KMS-11 (cell line): ENCODE results near the gene CH25H.
"Not testable (repeated sequence)": the region's sequence is repeated elsewhere in the genome, so short reads cannot be mapped to it uniquely, and the experiment has no call there.

ENCODE experiments used
- H2AFZ ChIP-seq: fragments of 200-600 bp; sonication (generic); 2 replicates; pipeline ENCODE4 v1.6.1; 2016; ENCODE audit warnings: antibody characterized with exemption, mixed run types, low read depth
- H3K27ac ChIP-seq: fragments of 200-600 bp; sonication (generic); 2 replicates; pipeline ENCODE4 v1.6.1; 2016; ENCODE audit warnings: mild to moderate bottlenecking, mixed run types
- H3K27me3 ChIP-seq: fragments of 200-600 bp; sonication (generic); 2 replicates; pipeline ENCODE4 v1.6.1; 2017; ENCODE audit warnings: mild to moderate bottlenecking, low read depth, mixed run types, moderate library complexity; ENCODE audit not compliant: insufficient read depth
- H3K36me3 ChIP-seq: fragments of 200-600 bp; sonication (generic); 2 replicates; pipeline ENCODE4 v1.6.1; 2017; ENCODE audit warnings: mild to moderate bottlenecking, mixed run types; ENCODE audit not compliant: insufficient read depth
- H3K4me1 ChIP-seq: fragments of 200-600 bp; sonication (generic); 2 replicates; pipeline ENCODE4 v1.6.1; 2016; ENCODE audit warnings: mild to moderate bottlenecking, low read depth, mixed run types; ENCODE audit not compliant: poor library complexity, severe bottlenecking
- H3K4me2 ChIP-seq: fragments of 200-600 bp; sonication (generic); 2 replicates; pipeline ENCODE4 v1.7.0; 2016; ENCODE audit warnings: mild to moderate bottlenecking, mixed run types
- H3K4me3 ChIP-seq: fragments of 200-600 bp; sonication (generic); IDR thresholded peaks from 2 replicates; pipeline ENCODE4 v1.6.1; 2017; ENCODE audit warnings: low read depth, low read length, mixed read lengths; ENCODE audit not compliant: insufficient read depth
- H3K79me2 ChIP-seq: fragments of 200-600 bp; sonication (generic); 2 replicates; pipeline ENCODE4 v1.6.1; 2016; ENCODE audit warnings: low read depth, mixed run types; ENCODE audit not compliant: insufficient read depth
- H3K9ac ChIP-seq: fragments of 200-600 bp; sonication (generic); 2 replicates; pipeline ENCODE4 v1.6.1; 2016; ENCODE audit warnings: mild to moderate bottlenecking, mixed run types
- H4K20me1 ChIP-seq: fragments of 200-600 bp; sonication (generic); 2 replicates; pipeline ENCODE4 v1.6.1; 2016; ENCODE audit warnings: mild to moderate bottlenecking, mixed run types; ENCODE audit not compliant: insufficient read depth
- CTCF ChIP-seq: fragments of 200-600 bp; sonication (generic); conservative IDR thresholded peaks from 2 replicates; pipeline ENCODE4 v1.6.1; 2017; ENCODE audit warnings: low read depth, mild to moderate bottlenecking, antibody characterized with exemption, low read length, moderate library complexity, mixed read lengths

The CH25H gene

GRCh38 chr10:89251409-89252224 is 44.5 kb upstream of the CH25H start, which contains the start of gene LIPA:
Gene LIPA, minus strand, starts transcription at chr10:89251775. Its CDS starts 4,127 bp downstream, at chr10:89247648.
- H4K20me1 ChIP-seq, result no peaks in the 10 kb centered on the region
- H3K27ac ChIP-seq, result no peak within 1 kb of the TSS
- H3K4me2 ChIP-seq, result peak within 1 kb of the TSS; percentile 64
- TF ChIP-seq CTCF, result no peak
- H3K79me2 ChIP-seq, result no peaks in the 10 kb centered on the region
- no peak within 1 kb of the TSS for H3K4me3 ChIP-seq
- H3K4me1 ChIP-seq, result peaks cover 11% of the 10 kb centered on the region
- H3K9ac ChIP-seq, result peak within 1 kb of the TSS; percentile 48; the same call in 1 of the 2 replicates
- H3K27me3 ChIP-seq, result no peaks in the 10 kb centered on the region; the same call in 1 of the 2 replicates
- H2AFZ ChIP-seq, result peak within 1 kb of the TSS; percentile 92
- no peaks in the 10 kb centered on the region for H3K36me3 ChIP-seq

- H3K36me3 ChIP-seq, result no peaks in the 10 kb centered on the region
- H4K20me1 ChIP-seq, result no peaks in the 10 kb centered on the region
- no peaks in the 10 kb centered on the region for H3K79me2 ChIP-seq
- H3K27me3 ChIP-seq, result no peaks in the 10 kb centered on the region; the same call in 1 of the 2 replicates
- H3K27ac ChIP-seq, result no peak overlapping the region
- H3K4me2 ChIP-seq, result peak overlapping the region; percentile 64
- no peak overlapping the region for H3K4me3 ChIP-seq
- TF ChIP-seq CTCF, result no peak
- H3K9ac ChIP-seq, result peak overlapping the region; percentile 48; the same call in 1 of the 2 replicates
- H3K4me1 ChIP-seq, result peaks cover 11% of the 10 kb centered on the region
- H2AFZ ChIP-seq, result peak overlapping the region; percentile 92
Observed at GRCh38 chr10:89250865-89251408, 43.8 kb upstream of the CH25H start.

- Histone ChIP-seq H4K20me1 (no peaks in the 10 kb centered on the region), H3K4me1 (peaks cover 11% of the 10 kb centered on the region), H3K36me3 (no peaks in the 10 kb centered on the region), H3K27me3 (no peaks in the 10 kb centered on the region; the same call in 1 of the 2 replicates), H3K4me3 (no peak overlapping the region), H3K9ac (no peak overlapping the region), H2AFZ (no peak overlapping the region), H3K4me2 (no peak overlapping the region), H3K79me2 (no peaks in the 10 kb centered on the region), H3K27ac (no peak overlapping the region)
- no peak for TF ChIP-seq CTCF
Observed at GRCh38 chr10:89248990-89249389, 41.9 kb upstream of the CH25H start.

- peaks cover 11% of the 10 kb centered on the region for H3K4me1 ChIP-seq
- H2AFZ ChIP-seq, H3K27me3 ChIP-seq, H3K9ac ChIP-seq, H3K79me2 ChIP-seq, H3K4me2 ChIP-seq, H4K20me1 ChIP-seq, H3K36me3 ChIP-seq, H3K4me3 ChIP-seq, H3K27ac ChIP-seq: not testable (repeated sequence)
Observed at GRCh38 chr10:89247623-89248022, 40.5 kb upstream of the CH25H start.

- Histone ChIP-seq H4K20me1 (no peaks in the 10 kb centered on the region), H3K27me3 (no peaks in the 10 kb centered on the region; the same call in 1 of the 2 replicates), H3K36me3 (no peaks in the 10 kb centered on the region), H3K27ac (no peak overlapping the region), H3K9ac (no peak overlapping the region), H3K4me1 (peaks cover 1% of the 10 kb centered on the region), H2AFZ (no peak overlapping the region), H3K4me3 (no peak overlapping the region), H3K79me2 (no peaks in the 10 kb centered on the region), H3K4me2 (no peak overlapping the region)
- no peak for TF ChIP-seq CTCF
Observed at GRCh38 chr10:89245802-89246201, 38.7 kb upstream of the CH25H start.
